HT1080 (cell line): ENCODE results near the gene NUDT17. TPM values are rescaled to one million over a fixed set of nuclear protein-coding genes. Genes with fewer than 3 reads are reported as not detected.
A peak's percentile ranks its signal among the peaks of the same experiment; 100 is the strongest.
"Not testable (repeated sequence)": the region's sequence is repeated elsewhere in the genome, so short reads cannot be mapped to it uniquely, and the experiment has no call there.

Experiments used
- DNase-seq: peaks from one replicate; pipeline ENCODE4 v3.0.0-alpha.2; 2015; ENCODE audit warnings: low read depth
- polyA plus RNA-seq, 2 experiments: library from polyadenylated mRNA; depleted of rRNA; stranded (reverse); fragments of >200 nt; gene quantifications; 2 replicates each; pipeline ENCODE4 v1.2.3, GENCODE V29; 2015
- total RNA-seq: library from RNA; depleted of rRNA; stranded (reverse); fragments of >200 nt; shearing (Covaris generic); gene quantifications from 2 replicates; pipeline ENCODE4 v1.2.3, GENCODE V29; 2014; rRNA removed

The NUDT17 gene
- 5.8 and 7.2 TPM in 2 replicates for total RNA-seq
- polyA plus RNA-seq (2015; cell fraction: cytosol; rRNA removed), result 7.9 and 8.8 TPM in 2 replicates
- polyA plus RNA-seq (2015; cell fraction: nucleus; rRNA removed), result 9.3 and 13.1 TPM in 2 replicates

DNA sequence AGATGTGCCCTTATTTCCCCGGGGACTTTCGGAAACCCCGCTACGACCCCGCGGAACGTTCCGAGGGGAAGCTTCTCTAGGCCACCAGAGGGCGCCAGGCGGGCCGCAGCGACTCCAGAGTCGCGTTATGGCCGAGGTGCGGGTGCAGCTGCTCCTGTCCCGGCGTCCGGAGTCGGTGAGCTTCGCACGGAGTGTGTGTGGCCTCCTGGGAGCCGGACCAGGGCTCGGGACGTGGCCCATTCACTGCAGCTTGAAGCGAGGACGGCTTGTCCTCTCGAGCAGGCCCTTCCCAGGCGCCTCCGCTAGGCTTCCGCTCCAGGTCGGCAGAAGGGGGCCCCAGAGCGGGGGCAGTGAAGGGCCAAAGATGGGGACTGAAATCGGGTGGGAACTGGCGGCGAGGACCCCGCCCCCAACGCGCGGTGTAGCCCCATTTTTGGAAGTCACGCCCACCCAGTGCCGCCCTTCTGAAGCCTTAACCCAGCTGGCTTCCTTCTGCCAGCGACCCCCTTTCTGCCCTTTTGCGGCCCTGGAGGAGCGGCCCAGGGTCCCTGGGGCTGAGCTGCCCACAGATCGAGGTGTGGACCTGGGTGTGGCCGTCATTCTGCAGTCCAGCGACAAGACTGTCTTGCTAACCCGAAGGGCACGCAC is at the start of gene NUDT17:
NUDT17 (plus strand) TSS at position 117 of the 648 bp plus-strand sequence; CDS start at position 128, 11 bp downstream.
- peak; percentile 59 for DNase-seq

DNA sequence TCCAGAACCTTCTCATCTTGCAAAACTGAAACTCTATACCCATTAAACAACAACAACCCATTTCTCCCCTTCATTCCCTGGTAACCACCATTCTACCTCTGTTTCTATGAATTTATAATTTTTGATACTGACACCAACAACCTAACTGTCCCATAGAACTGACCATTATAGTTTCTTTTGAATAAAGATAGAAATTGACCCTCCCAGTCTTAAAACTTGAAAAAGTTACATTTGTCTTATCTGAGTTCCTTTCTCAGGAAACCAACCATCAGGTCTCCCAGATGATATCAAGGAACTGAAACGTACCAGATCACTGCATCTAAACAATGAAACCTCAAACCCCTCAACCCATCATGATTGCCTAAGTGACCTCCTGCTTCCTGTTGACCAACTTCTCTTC is 48.7 kb upstream of the NUDT17 start:
- DNase-seq, result no peak

DNA sequence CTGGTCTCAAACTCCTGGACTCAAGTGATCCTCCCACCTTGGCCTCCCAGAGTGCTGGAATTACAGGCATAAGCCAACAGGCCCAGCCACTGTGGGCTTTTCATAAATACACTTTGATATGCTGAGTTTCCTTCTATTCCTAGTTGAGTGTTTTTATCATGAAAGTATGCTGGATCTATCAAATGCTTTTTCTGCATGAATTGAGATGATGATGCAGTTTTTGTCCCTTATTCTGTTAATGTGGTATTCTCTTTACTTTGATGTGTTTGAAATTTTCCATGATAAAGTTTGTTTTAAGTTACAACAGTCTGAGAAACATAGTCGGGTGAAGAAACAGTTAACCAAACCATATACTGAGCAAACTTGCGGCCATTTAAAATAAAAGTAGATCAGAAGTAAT is 45.6 kb upstream of the NUDT17 start:
- no peak for DNase-seq

GRCh38 chr1:145804235-145805045 is 41.0 kb upstream of the NUDT17 start:
- no peak for DNase-seq

GRCh38 chr1:145805057-145805456 is 40.4 kb upstream of the NUDT17 start:
- no peak for DNase-seq

- no peak for DNase-seq
Measured at GRCh38 chr1:145806408-145806807, 39.0 kb upstream of the NUDT17 start.

DNA sequence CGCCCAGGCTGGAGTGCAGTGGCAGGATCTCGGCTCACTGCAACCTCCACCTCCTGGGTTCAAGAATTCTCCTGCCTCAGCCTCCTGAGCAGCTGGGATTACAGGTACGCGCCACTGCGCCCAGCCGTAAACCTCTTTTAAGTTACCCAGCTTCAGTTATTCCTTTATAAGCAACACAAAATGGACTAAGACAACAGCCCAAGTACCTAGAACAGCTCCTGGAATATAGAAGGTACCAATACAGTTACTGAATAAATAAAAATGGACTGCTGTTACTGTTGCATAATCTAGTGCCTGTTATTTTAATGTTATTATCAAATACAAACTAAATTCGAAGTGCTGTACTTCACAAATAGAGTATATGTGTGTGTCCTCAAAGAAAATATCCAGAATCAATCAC is 38.6 kb upstream of the NUDT17 start:
- no peak for DNase-seq

DNA sequence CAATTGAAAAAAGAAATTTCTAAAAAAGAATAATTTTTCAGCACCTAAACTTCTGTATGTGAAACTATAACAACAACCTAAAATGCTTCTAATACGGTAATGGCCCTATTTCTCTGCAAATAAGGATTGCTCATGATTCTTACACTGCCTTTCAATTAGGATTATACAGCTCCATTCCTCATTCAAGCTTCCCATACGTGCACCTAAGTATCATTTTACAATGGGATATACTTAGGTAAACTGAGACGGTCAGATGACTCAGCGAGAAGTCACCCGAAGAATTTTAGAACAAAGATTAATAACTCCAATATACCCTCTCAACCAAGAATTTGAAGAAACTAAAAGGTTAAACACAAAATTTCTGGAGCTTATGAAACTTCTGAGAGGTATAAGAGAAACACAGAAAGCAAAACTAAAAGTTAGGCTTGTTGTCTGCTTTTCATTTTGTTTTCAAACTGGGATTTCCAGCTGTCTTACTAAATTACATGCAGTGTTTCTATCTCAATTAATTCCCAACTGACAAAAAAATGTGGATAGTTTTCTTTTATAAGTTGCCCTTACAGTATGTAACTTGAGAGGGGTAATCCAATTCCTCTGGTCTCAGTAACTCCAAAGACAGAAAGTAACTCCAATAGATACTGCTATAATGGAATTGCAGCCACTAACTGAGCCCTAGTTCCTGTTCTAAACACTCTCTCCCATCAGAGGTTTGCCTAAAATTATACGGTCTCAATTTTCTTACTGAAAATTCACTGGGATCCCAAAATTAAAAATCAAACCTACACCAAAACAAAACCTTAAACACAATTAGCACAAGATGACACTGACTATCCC is 32.2 kb upstream of the NUDT17 start:
- DNase-seq, result not testable (repeated sequence)

DNA sequence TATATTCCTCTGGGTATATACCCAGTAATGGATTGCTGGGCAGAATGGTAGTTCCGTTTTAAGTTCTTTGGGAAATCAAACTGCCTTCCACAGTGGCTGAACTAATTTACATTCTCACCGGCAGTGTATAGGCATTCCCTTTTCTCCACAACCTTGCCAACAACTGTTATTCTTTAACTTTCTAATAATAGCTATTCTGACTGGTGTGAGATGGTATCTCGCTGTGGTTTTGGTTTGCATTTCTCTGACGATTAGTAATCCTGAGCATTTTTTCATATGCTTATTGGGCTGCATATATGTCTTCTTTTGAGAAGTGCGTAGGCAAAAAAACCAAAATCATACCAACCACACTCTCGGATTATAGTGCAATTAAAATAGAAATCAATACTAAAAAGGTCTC is 27.3 kb upstream of the NUDT17 start:
- peak; percentile 78 for DNase-seq

GRCh38 chr1:145822779-145823331 is 22.6 kb upstream of the NUDT17 start:
- DNase-seq, result not testable (repeated sequence)

DNA sequence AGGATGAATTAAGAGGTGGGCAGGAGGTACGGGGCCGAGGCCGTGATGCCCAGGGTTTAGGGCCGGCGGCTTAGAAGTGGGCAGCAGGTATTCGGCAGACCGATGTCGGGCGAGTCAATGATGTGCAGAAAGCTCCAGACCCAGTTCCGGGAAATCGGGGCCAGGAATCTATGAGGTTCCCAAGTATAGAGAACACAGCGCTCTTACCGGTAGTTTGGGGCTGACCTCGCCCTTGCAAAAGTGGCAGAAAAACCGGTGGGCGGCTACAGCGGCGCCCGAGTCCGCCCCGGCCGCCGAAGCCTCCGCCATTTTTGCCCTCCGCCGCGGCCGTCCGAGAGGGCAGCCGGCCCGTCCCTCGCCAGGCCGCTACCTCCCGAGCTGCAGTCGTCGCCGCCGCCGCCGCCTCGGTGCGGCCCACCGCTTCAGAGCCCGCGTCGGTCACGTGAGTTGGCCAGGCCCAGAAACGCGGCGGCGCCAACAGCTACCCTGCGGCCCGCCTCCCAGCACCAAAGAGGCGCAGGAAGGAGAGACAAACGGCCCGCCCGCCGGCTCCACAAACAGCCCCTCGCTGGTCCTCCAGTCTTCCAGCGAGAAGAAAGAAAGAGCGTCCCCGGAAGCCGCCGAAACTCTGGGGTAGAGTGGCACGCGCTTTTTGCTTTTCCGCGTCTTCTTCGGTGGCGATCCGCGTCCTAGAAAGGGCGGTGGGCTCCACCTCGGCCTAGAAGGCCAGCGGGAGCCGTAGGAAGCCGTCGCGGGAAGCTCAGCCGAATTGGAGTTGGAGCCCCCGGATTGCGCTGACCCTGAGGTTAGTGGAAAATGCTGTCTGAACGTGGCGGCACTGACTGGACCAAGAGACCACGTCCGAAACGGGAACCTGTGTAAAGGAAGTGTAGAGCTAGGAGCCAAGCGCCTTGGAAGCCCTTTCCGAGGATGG is 21.6 kb upstream of the NUDT17 start, which contains the start of the genes POLR3C and RNF115:
POLR3C (plus strand) TSS at position 636 of the 934 bp plus-strand sequence. CDS start 1,577 bp downstream, outside the sequence.
RNF115 (minus strand) TSS at position 531 of the 934 bp plus-strand sequence; CDS start at position 309, 222 bp downstream.
- peak; percentile 93 for DNase-seq

- no peak for DNase-seq
Measured at GRCh38 chr1:145824499-145824842, 21.0 kb upstream of the NUDT17 start.

GRCh38 chr1:145826030-145826429 is 19.4 kb upstream of the NUDT17 start:
- no peak for DNase-seq

DNA sequence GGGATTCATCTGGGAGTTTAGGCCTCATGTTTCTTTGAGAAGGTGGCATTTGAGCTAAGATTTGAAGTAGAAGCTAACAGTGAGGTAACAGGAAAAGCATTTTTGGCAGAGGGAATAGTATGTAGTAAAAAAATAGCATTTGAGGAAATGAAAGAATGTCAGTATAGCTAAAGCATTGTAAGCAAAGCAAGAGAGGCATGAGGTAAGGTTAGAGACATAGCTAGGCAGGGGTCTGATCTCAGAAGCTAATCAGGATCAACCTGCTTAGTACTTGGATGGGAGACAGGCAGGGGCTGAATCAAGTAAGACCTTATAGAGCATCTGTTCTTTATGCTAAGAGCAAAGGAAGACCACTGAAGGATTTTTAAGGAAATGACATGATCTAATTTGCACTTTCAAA is 17.5 kb upstream of the NUDT17 start:
- no peak for DNase-seq

GRCh38 chr1:145828367-145829026 is 16.9 kb upstream of the NUDT17 start:
- no peak for DNase-seq

DNA sequence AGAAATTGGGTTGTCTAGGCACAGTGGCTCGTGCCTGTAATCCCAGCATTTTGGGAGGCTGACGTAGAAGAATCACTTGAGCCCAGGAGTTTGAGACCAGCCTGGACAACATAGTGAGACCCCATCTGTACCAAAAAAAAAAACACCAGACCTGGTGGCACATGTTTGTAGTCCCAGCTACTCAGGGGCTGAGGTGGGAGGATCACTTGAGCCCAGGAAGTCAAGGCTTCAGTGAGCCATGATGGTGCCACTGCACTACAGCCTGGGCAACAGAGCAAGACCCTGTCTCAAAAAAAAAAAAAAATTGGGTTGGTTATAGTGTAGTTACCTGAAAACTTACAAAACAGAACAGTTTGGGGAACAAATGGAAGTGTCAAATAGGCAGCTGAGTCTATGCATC is 14.6 kb upstream of the NUDT17 start:
- not testable (repeated sequence) for DNase-seq

DNA sequence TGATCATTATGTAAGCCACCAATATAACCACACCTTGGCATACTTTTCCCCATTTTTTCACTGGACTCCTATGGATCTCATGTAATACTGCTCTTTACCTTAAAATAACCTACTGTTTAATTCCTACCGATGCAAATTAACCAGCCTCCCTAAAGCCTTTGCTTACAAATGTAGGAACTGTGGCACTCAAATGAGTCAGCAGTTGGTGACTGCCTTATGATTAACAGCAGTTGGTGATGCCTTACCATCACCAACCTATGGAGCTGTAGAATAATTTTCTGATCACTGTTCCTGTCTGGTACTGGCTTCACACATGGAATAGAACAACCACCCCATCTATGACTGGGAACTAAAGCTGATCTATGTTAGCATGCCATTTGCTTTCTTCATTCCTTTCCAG is 7.8 kb upstream of the NUDT17 start:
- DNase-seq, result no peak

DNA sequence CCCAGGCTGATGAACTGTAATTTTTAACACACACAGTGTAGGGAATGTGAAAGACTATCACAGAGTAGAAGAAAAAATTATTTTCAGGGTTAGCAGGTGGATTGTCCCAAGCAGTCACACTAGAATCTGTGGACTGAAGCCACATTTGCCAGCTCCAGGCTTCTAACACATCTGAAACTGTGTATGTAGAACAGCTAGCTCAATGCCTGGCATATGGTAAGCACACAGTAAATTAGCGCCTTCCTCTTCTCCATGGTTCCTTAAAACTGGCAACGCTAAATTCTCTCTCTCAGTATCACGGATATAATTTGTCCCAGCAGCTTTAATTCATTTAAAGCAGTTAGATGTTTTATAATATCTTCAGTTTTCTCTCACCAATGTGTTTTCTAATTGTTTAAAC is 2.4 kb upstream of the NUDT17 start:
- DNase-seq, result no peak

GRCh38 chr1:145845144-145845513 is 301 bp upstream of the NUDT17 start:
- DNase-seq, result peak; percentile 26
